Measurements from ENCODE around the gene FOXI1.

Gene FOXI1

GRCh38 chr5:170154297-170154696 lies 48.6 kb downstream of the FOXI1 start:
- DNase-seq = no peak

- no peak for DNase-seq
Observed at GRCh38 chr5:170154744-170155143, 49.0 kb downstream of the FOXI1 start.

GRCh38 chr5:170155771-170156170 lies 50.1 kb downstream of the FOXI1 start:
- DNase-seq = no peak

GRCh38 chr5:170159101-170159698 lies 53.5 kb downstream of the FOXI1 start:
- DNase-seq = no peak
